GM13977 (cell line): ENCODE data around the gene SRCAP.

Experiments
- DNase-seq: peaks from one replicate; pipeline ENCODE4 v3.0.0; 2012; ENCODE audit warnings: low spot score
- in situ Hi-C: fragments of 300-500 bp; cut with MboI; formaldehyde crosslinking; loops from one replicate; pipeline ENCODE4 v1.12.0; 2022; ENCODE audit warnings: low sequenced_read_pairs, low pct_unique_long_range_greater_than_20kb, mixed read lengths, inconsistent platforms; ENCODE audit not compliant: unreplicated experiment
- TF ChIP-seq, protein P1 (sequence below): IDR thresholded peaks from 2 replicates; pipeline ENCODE4 v1.5.1; 2012; ENCODE audit warnings: mild to moderate bottlenecking, control low read depth; ENCODE audit not compliant: insufficient read depth; ENCODE audit errors: extremely low read depth, missing control alignments

The SRCAP gene

DNA sequence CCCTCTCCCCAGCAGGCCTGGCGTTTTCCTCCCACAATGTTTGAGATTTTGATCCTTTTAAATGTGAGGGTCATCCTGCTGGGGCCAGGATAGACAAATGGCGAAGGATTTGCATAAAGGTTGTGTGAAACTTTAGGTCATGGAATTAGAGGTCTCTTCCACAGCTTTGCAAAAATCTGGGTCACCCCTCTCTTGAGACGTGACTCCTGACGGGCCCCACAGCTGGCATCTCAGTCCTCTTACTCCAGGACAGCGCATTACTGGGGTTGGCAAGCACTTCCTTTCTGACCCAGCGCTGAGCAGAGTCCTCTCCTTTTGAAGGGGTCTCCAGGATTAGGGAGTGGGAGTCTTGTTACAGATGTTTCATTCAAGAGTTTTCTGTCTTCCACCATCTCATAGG, 80.6 kb downstream of the SRCAP start:
- TF ChIP-seq, protein P1, sequence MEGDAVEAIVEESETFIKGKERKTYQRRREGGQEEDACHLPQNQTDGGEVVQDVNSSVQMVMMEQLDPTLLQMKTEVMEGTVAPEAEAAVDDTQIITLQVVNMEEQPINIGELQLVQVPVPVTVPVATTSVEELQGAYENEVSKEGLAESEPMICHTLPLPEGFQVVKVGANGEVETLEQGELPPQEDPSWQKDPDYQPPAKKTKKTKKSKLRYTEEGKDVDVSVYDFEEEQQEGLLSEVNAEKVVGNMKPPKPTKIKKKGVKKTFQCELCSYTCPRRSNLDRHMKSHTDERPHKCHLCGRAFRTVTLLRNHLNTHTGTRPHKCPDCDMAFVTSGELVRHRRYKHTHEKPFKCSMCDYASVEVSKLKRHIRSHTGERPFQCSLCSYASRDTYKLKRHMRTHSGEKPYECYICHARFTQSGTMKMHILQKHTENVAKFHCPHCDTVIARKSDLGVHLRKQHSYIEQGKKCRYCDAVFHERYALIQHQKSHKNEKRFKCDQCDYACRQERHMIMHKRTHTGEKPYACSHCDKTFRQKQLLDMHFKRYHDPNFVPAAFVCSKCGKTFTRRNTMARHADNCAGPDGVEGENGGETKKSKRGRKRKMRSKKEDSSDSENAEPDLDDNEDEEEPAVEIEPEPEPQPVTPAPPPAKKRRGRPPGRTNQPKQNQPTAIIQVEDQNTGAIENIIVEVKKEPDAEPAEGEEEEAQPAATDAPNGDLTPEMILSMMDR, result no peak
- DNase-seq, result no peak
- in situ Hi-C loops, result no loop called here

DNA sequence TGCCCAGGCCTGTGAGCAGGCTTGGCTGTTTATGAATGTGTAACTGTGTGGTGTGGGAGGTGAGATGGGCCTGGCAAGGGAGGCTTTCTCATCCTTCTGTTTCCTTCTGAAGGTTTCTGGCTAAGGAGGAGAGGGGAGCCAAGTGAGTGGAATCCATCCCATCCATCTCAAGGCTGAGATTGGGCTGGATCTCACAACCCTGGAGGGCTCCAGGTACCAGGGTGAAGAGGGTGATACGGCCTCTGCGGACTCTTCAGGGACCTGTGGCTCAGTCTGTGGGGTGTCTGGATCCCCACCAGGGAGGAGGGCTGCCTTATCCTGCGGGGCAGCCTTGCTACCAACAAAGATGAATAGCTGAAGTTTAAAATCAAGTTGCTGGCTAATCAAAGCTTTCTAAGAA, 81.0 kb downstream of the SRCAP start:
- TF ChIP-seq, protein P1, result no peak
- DNase-seq, result no peak
- in situ Hi-C loops, result no loop called here

DNA sequence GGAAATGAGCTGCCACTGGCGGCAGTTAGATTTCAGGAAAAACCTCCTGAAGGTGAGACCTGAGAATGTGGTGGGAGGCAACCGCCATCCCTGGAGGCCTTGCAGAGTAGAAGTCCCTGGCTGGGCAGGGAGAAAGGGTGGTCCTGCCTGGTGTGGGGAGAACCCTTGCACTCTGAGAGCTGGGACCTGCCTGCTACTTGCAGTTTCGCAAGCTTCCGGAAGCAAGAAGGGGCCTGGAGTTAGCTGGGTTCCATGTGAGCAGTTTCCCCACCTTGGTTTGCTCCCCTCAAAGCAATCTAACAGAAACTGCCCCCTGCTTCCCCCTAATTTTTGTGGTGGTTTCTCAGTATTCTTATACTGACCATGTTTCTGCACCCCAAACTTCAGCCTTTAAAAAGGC, 81.6 kb downstream of the SRCAP start:
- TF ChIP-seq, protein P1, result no peak
- in situ Hi-C loops, result no loop called here
- DNase-seq, result no peak

DNA sequence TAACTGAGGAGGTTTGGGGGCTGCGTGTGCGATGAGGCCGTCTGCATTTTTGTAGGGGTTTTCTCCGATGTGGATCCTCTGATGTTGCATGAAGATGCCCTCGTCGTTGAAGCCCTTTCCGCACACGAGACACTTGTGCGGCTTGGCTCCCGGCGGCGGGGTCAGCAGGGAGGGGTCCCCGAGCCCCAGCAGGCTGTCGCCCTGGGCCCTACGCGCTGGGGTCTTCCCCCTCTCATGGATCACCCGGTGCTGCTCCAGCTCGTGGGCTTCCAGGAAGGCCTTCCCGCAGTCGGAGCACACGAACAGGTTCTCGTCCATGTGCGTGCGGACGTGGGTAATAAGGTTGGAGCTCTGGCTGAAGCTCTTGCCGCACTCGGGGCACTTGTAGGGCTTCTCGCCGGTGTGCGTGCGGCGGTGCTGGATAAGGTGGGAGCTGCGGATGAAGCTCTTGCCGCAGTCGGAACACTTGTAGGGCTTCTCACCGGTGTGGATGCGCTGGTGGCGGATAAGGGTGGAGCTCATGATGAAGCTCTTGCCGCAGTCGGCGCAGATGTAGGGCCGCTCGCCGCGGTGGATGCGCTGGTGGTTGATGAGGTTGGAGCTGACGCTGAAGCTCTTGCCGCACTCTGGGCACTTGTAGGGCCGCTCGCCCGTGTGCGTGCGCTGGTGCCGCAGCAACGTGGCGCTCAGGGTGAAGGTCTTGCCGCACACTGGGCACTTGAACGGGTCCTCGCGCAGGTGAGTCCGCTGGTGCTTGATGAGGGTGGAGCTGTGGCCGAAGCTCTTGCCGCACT, 83.7 kb downstream of the SRCAP start:
- in situ Hi-C loops, result no loop called here

DNA sequence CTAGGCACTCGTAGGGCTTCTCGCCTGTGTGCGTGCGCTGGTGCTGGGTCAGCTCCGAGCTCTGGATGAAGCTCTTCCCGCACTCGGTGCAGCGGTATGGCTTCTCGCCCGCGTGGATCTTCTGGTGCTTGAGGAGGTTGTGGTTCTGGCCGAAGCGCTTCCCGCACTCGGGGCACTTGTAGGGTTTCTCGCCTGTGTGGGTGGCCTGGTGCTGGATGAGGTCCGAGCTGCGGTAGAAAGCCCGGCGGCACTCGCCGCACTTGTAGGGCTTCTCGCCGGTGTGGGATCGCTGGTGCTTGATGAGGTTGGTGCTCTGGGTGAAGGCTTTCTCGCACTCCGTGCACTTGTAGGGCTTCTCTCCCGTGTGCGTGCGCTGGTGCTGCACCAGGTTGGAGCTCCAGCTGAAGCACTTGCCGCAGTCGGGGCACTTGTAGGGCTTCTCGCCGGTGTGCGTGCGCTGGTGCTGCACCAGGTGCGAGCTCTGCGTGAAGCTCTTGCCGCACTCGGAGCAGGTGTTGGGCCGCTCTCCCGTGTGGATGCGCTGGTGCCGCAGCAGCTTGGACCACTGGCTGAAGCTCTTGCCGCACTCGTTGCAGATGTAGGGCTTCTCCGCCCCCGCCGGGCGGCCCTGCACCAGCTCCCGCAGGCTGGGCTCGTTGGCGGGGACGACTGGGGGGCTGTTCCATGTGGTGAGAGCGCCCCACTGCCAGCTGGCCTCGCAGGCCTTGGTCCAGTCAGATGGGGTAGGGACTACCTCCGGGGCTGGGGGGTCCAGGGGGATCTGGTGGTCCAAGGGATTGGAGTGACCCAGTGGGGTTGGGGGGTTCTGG, 84.5 kb downstream of the SRCAP start:
- in situ Hi-C loops, result no loop called here
- no peak for DNase-seq

More for the DNA sequence above, 83.7 kb downstream of the SRCAP start:
- no peak for DNase-seq
- TF ChIP-seq, protein P1, result no peak

DNA sequence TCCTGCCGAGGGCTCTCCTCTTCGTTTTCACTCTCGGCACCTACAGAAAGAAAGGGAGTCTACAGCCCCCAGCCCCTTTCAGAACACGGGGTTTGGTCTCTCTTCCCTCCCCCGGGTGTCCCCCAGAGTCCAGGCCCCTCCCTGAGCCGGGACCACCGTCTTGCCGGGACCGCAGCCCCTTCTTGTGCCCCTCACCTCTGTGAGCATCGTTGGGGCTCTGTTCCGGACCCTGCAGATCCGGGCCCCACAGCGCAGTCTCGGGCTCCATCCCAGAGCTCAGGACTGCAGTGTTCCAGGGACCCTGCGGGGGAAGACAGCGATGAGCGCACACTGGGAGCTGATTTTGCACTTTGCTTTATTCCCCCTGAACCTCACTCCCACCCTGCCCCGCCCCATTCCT, 85.2 kb downstream of the SRCAP start:
- TF ChIP-seq, protein P1, result no peak
- no peak for DNase-seq
- in situ Hi-C loops, result no loop called here

More for the DNA sequence above, 84.5 kb downstream of the SRCAP start:
- TF ChIP-seq, protein P1, result no peak
